ENCODE measurements around the gene TDRD1.

TDRD1 gene

GRCh38 chr10:114274616-114275453 is 95.7 kb downstream of the TDRD1 start:
- Histone ChIP-seq H3K4me3 (ENCODE audit: insufficient read depth, low read depth, low read length, poor library complexity, severe bottlenecking) (no peak overlapping the region), H3K9me3 (ENCODE audit: control insufficient read depth, low read length) (no peaks in the 10 kb centered on the region), H3K36me3 (ENCODE audit: control insufficient read depth, insufficient read depth, low read length) (no peaks in the 10 kb centered on the region), H3K27ac (ENCODE audit: insufficient read depth, low read length, poor library complexity, severe bottlenecking) (no peak overlapping the region), H3K27me3 (replicated peaks; ENCODE audit: control insufficient read depth, insufficient read depth, low read length, poor library complexity, severe bottlenecking) (no peaks in the 10 kb centered on the region), H3K4me1 (ENCODE audit: control insufficient read depth, insufficient read depth, low read length, poor library complexity, severe bottlenecking) (no peaks in the 10 kb centered on the region)
- no peak for DNase-seq

DNA sequence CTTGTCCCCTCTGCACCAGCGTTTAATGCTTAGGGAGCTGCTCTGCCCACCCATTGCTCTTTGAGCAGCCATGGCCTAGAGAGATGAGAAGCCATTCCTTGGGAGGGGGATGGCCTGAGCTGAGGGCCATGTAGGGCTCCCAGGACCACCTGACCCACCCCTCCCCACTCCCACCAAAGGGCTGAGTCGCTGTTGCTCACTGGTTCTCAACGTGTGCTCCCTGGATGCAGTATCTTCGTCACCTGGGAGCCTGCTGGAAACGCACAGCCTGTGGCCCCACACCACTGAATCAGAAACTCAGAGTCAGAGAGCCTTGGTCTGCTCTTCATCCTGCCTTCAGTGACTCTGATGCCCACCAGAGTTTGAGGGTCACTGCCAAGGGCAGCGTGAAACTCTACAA is 96.9 kb downstream of the TDRD1 start:
- H3K27me3 ChIP-seq (replicated peaks; ENCODE audit: control insufficient read depth, insufficient read depth, low read length, poor library complexity, severe bottlenecking) = no peaks in the 10 kb centered on the region
- no peak for DNase-seq
- no peaks in the 10 kb centered on the region for H3K9me3 ChIP-seq (ENCODE audit: control insufficient read depth, low read length)
- no peaks in the 10 kb centered on the region for H3K4me1 ChIP-seq (ENCODE audit: control insufficient read depth, insufficient read depth, low read length, poor library complexity, severe bottlenecking)
- H3K4me3 ChIP-seq (ENCODE audit: insufficient read depth, low read depth, low read length, poor library complexity, severe bottlenecking) = no peak overlapping the region
- no peaks in the 10 kb centered on the region for H3K36me3 ChIP-seq (ENCODE audit: control insufficient read depth, insufficient read depth, low read length)
- H3K27ac ChIP-seq (ENCODE audit: insufficient read depth, low read length, poor library complexity, severe bottlenecking) = no peak overlapping the region

- no peaks in the 10 kb centered on the region for H3K9me3 ChIP-seq (ENCODE audit: control insufficient read depth, low read length)
- no peaks in the 10 kb centered on the region for H3K36me3 ChIP-seq (ENCODE audit: control insufficient read depth, insufficient read depth, low read length)
- no peak overlapping the region for H3K27ac ChIP-seq (ENCODE audit: insufficient read depth, low read length, poor library complexity, severe bottlenecking)
- H3K4me3 ChIP-seq (ENCODE audit: insufficient read depth, low read depth, low read length, poor library complexity, severe bottlenecking) = no peak overlapping the region
- H3K4me1 ChIP-seq (ENCODE audit: control insufficient read depth, insufficient read depth, low read length, poor library complexity, severe bottlenecking) = no peaks in the 10 kb centered on the region
- H3K27me3 ChIP-seq (replicated peaks; ENCODE audit: control insufficient read depth, insufficient read depth, low read length, poor library complexity, severe bottlenecking) = no peaks in the 10 kb centered on the region
- DNase-seq = no peak
These were observed 97.5 kb downstream of the TDRD1 start for GRCh38 chr10:114276671-114277070.

DNA sequence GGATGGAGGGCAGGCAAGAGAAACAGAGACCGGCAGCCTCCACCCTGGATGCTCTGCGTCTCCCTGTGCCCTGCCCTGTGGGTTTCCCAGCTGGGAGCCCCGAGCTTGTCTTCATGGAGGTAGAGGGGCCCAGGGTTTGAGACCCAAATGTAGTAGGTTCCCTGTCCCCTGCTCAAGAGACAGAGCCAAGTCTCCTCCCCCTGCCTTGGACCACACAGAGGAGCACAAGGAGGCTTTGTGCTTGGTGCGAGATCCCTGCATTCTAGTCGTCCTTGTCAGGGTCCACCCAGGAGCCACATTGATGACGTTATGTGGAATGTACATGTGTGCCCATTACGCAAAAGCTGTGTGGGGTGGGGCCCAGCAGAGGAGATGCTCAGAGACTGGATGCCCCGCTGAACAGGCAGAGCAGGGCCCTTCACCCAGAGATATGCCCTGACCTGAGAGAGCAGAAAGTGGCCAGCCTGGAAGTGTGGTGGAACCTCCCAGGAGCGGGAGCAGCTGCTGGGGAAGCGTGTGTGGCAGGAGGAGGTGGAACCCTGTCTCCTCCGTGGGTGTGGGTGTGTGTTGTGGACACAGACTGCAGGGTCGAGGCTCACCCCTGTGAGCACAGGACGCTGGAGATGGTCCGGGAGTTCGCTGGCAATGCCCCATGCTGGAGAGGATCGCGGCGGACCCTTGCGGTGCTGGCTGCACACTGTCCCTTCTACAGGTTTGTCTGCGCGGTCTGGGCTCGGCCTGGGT is 99.2 kb downstream of the TDRD1 start:
- Histone ChIP-seq H3K9me3 (ENCODE audit: control insufficient read depth, low read length) (no peaks in the 10 kb centered on the region), H3K4me1 (ENCODE audit: control insufficient read depth, insufficient read depth, low read length, poor library complexity, severe bottlenecking) (no peaks in the 10 kb centered on the region), H3K36me3 (ENCODE audit: control insufficient read depth, insufficient read depth, low read length) (no peaks in the 10 kb centered on the region), H3K27ac (ENCODE audit: insufficient read depth, low read length, poor library complexity, severe bottlenecking) (no peak overlapping the region), H3K27me3 (replicated peaks; ENCODE audit: control insufficient read depth, insufficient read depth, low read length, poor library complexity, severe bottlenecking) (no peaks in the 10 kb centered on the region), H3K4me3 (ENCODE audit: insufficient read depth, low read depth, low read length, poor library complexity, severe bottlenecking) (no peak overlapping the region)
- DNase-seq = no peak

DNA sequence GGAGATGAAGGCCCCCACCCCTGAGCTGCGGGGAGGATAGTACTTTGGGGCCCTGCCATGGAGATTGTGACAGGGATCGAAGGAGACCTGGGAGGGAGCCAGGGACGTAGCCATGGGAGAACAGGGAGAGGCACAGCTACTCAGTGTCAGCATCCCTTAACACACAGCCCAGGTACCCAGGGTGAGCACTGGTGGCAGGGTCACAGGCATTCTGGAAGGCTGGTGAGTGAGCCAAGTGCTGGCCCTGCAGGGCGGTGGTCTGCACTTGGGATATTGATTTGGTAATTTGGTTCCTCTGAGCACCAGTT is 99.7 kb downstream of the TDRD1 start:
- DNase-seq = no peak
- Histone ChIP-seq H3K36me3 (ENCODE audit: control insufficient read depth, insufficient read depth, low read length) (no peaks in the 10 kb centered on the region), H3K27me3 (replicated peaks; ENCODE audit: control insufficient read depth, insufficient read depth, low read length, poor library complexity, severe bottlenecking) (no peaks in the 10 kb centered on the region), H3K4me3 (ENCODE audit: insufficient read depth, low read depth, low read length, poor library complexity, severe bottlenecking) (no peak overlapping the region), H3K9me3 (ENCODE audit: control insufficient read depth, low read length) (no peaks in the 10 kb centered on the region), H3K4me1 (ENCODE audit: control insufficient read depth, insufficient read depth, low read length, poor library complexity, severe bottlenecking) (no peaks in the 10 kb centered on the region), H3K27ac (ENCODE audit: insufficient read depth, low read length, poor library complexity, severe bottlenecking) (no peak overlapping the region)

DNA sequence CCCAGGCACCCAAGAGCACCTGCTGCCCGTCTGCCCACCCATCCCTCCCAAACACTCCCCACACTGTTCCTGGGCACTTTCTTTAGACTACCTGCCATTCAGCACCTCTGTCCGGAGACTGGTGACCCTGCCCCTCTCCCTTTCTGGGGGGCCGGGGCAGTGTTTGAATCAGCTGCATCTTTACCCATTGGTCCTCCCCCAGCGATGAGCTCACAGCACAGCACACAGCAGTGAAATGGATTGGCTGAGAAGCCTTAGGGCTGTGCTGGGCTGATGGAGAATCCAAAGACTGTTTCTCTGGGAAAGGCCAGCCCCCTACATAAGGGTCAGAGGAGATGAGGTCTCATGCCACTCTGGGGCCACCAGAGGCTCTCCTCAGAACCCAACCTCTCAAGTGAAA is 100.1 kb downstream of the TDRD1 start:
- Histone ChIP-seq H3K4me3 (ENCODE audit: insufficient read depth, low read depth, low read length, poor library complexity, severe bottlenecking) (no peak overlapping the region), H3K4me1 (ENCODE audit: control insufficient read depth, insufficient read depth, low read length, poor library complexity, severe bottlenecking) (no peaks in the 10 kb centered on the region), H3K27me3 (replicated peaks; ENCODE audit: control insufficient read depth, insufficient read depth, low read length, poor library complexity, severe bottlenecking) (no peaks in the 10 kb centered on the region), H3K9me3 (ENCODE audit: control insufficient read depth, low read length) (no peaks in the 10 kb centered on the region), H3K36me3 (ENCODE audit: control insufficient read depth, insufficient read depth, low read length) (no peaks in the 10 kb centered on the region), H3K27ac (ENCODE audit: insufficient read depth, low read length, poor library complexity, severe bottlenecking) (no peak overlapping the region)
- no peak for DNase-seq

- DNase-seq = no peak
- Histone ChIP-seq H3K9me3 (ENCODE audit: control insufficient read depth, low read length) (no peaks in the 10 kb centered on the region), H3K4me1 (ENCODE audit: control insufficient read depth, insufficient read depth, low read length, poor library complexity, severe bottlenecking) (no peaks in the 10 kb centered on the region), H3K36me3 (ENCODE audit: control insufficient read depth, insufficient read depth, low read length) (no peaks in the 10 kb centered on the region), H3K27ac (ENCODE audit: insufficient read depth, low read length, poor library complexity, severe bottlenecking) (no peak overlapping the region), H3K4me3 (ENCODE audit: insufficient read depth, low read depth, low read length, poor library complexity, severe bottlenecking) (no peak overlapping the region), H3K27me3 (replicated peaks; ENCODE audit: control insufficient read depth, insufficient read depth, low read length, poor library complexity, severe bottlenecking) (no peaks in the 10 kb centered on the region)
These were observed 100.9 kb downstream of the TDRD1 start for GRCh38 chr10:114279901-114280644.

GRCh38 chr10:114281006-114281405 is 101.9 kb downstream of the TDRD1 start:
- Histone ChIP-seq H3K4me3 (ENCODE audit: insufficient read depth, low read depth, low read length, poor library complexity, severe bottlenecking) (no peak overlapping the region), H3K9me3 (ENCODE audit: control insufficient read depth, low read length) (no peaks in the 10 kb centered on the region), H3K27me3 (replicated peaks; ENCODE audit: control insufficient read depth, insufficient read depth, low read length, poor library complexity, severe bottlenecking) (no peaks in the 10 kb centered on the region), H3K27ac (ENCODE audit: insufficient read depth, low read length, poor library complexity, severe bottlenecking) (no peak overlapping the region), H3K4me1 (ENCODE audit: control insufficient read depth, insufficient read depth, low read length, poor library complexity, severe bottlenecking) (no peaks in the 10 kb centered on the region), H3K36me3 (ENCODE audit: control insufficient read depth, insufficient read depth, low read length) (no peaks in the 10 kb centered on the region)
- DNase-seq = no peak

DNA sequence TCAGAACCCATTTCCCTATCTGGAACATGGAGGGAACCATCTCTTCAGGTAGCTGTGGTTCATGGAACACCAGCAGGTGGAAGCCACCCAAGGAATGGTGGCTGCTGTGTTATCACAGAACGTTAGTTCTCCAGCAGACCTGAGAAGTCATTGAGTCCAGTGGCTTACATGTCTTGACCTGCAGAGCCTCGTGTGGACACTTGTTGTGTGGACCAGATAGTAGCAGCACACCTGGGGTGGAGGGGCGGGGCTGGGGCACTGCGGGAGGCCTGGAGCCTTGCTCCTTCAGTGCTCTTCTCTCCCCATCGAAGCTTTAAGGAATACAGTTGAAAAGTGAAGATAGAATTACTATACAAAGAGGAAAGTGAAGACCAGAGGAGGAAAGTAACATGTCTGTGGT is 102.3 kb downstream of the TDRD1 start:
- Histone ChIP-seq H3K36me3 (ENCODE audit: control insufficient read depth, insufficient read depth, low read length) (no peaks in the 10 kb centered on the region), H3K4me3 (ENCODE audit: insufficient read depth, low read depth, low read length, poor library complexity, severe bottlenecking) (no peak overlapping the region), H3K4me1 (ENCODE audit: control insufficient read depth, insufficient read depth, low read length, poor library complexity, severe bottlenecking) (no peaks in the 10 kb centered on the region), H3K27ac (ENCODE audit: insufficient read depth, low read length, poor library complexity, severe bottlenecking) (no peak overlapping the region), H3K27me3 (replicated peaks; ENCODE audit: control insufficient read depth, insufficient read depth, low read length, poor library complexity, severe bottlenecking) (no peaks in the 10 kb centered on the region), H3K9me3 (ENCODE audit: control insufficient read depth, low read length) (no peaks in the 10 kb centered on the region)
- no peak for DNase-seq
